HepG2 (cell line): ENCODE results near the gene HYI. TPM values are rescaled to one million over a fixed set of nuclear protein-coding genes. Genes with fewer than 3 reads are reported as not detected.

Experiments used
- BCL6 ChIP-seq: IDR thresholded peaks from 2 replicates; pipeline ENCODE4 v1.6.1; 2016; ENCODE audit warnings: missing genetic modification reagents, missing compliant biosample characterization
- FOXC1 ChIP-seq: sonication (generic); formaldehyde crosslinking; IDR thresholded peaks from 2 replicates; pipeline ENCODE4 v1.8.0; 2022; ENCODE audit warnings: mild to moderate bottlenecking, missing genetic modification reagents, borderline replicate concordance
- IRF1 ChIP-seq: sonication (generic); formaldehyde crosslinking; IDR thresholded peaks from 2 replicates; pipeline ENCODE4 v1.4.0; 2020; ENCODE audit warnings: low read depth, mild to moderate bottlenecking, missing genetic modification reagents
- KMT2A ChIP-seq: sonication (generic); formaldehyde crosslinking; IDR thresholded peaks from 2 replicates; pipeline ENCODE4 v1.4.0; 2020; ENCODE audit warnings: missing genetic modification reagents
- MXD1 ChIP-seq: sonication (generic); formaldehyde crosslinking; IDR thresholded peaks from 2 replicates; pipeline ENCODE4 v1.4.0; 2020; ENCODE audit warnings: mild to moderate bottlenecking, missing genetic modification reagents
- NR3C1 ChIP-seq: sonication (generic); formaldehyde crosslinking; IDR thresholded peaks from 2 replicates; pipeline ENCODE4 v1.4.0; 2020; ENCODE audit warnings: missing genetic modification reagents
- POGZ ChIP-seq: sonication (generic); formaldehyde crosslinking; IDR thresholded peaks from 2 replicates; pipeline ENCODE4 v1.4.0; 2020; ENCODE audit warnings: mild to moderate bottlenecking, missing genetic modification reagents
- PRDM4 ChIP-seq: sonication (generic); formaldehyde crosslinking; IDR thresholded peaks from 2 replicates; pipeline ENCODE4 v1.9.0; 2021; ENCODE audit warnings: missing genetic modification reagents, borderline replicate concordance
- REXO4 ChIP-seq: sonication (generic); formaldehyde crosslinking; IDR thresholded peaks from 2 replicates; pipeline ENCODE4 v1.8.0; 2022; ENCODE audit warnings: missing genetic modification reagents, mild to moderate bottlenecking, borderline replicate concordance
- RNF2 ChIP-seq: fragments of 450-650 bp; conservative IDR thresholded peaks from 2 replicates; pipeline ENCODE4 v1.6.1; 2016; ENCODE audit warnings: low read depth
- SRF ChIP-seq: IDR thresholded peaks from 2 replicates; pipeline ENCODE4 v1.6.1; 2011; ENCODE audit warnings: mild to moderate bottlenecking, low read depth, low read length, moderate library complexity
- ZBTB37 ChIP-seq: sonication (generic); formaldehyde crosslinking; IDR thresholded peaks from 2 replicates; pipeline ENCODE4 v1.4.0; 2020; ENCODE audit warnings: mild to moderate bottlenecking, missing genetic modification reagents
- ZNF124 ChIP-seq: sonication (generic); formaldehyde crosslinking; IDR thresholded peaks from 2 replicates; pipeline ENCODE4 v1.4.0; 2020; ENCODE audit warnings: missing genetic modification reagents
- ZNF318 ChIP-seq: sonication (generic); formaldehyde crosslinking; IDR thresholded peaks from 2 replicates; pipeline ENCODE4 v1.4.0; 2020; ENCODE audit warnings: mild to moderate bottlenecking, missing genetic modification reagents
- ZNF569 ChIP-seq: sonication (generic); formaldehyde crosslinking; IDR thresholded peaks from 2 replicates; pipeline ENCODE4 v1.5.0; 2020; ENCODE audit warnings: mild to moderate bottlenecking, missing genetic modification reagents, moderate library complexity, borderline replicate concordance
- polyA plus RNA-seq, 8 experiments: library from polyadenylated mRNA; depleted of rRNA in 3 of 8; stranded (reverse) in 7 of 8; unstranded in 1 of 8; fragments of >200 nt; fragmentation: Illumina TruSeq in 4 of 8; extraction: Trizol in 4 of 8; gene quantifications; 2 replicates each; pipeline versions ENCODE4 v1.2.1 to v1.2.3, GENCODE V29; 2011 to 2016; ENCODE audit warnings: low read depth in 4 of 8, missing spikeins in 1 of 8, mixed read lengths in 1 of 8; ENCODE audit not compliant: insufficient read depth in 1 of 8
- total RNA-seq, 5 experiments: library from RNA; depleted of rRNA; stranded (reverse); fragments of >200 nt; fragmentation: Illumina TruSeq; extraction: Trizol; gene quantifications; 2 replicates each; pipeline ENCODE4 v1.2.3, GENCODE V29; 2016; ENCODE audit warnings: low read depth in 1 of 5

HYI gene
- total and polyA plus RNA-seq, 2 of the 13 experiments (the other 11 are each of a cell fraction or from before 2014, with no cell fraction given), result not detected

GRCh38 chr1:43465505-43466067 is 11.9 kb upstream of the HYI start (continued):
- no peak for TF ChIP-seq MXD1
- TF ChIP-seq POGZ (CRISPR knock-in tag), result 0 out of 2 replicates have a peak, but pooled peaks have one; percentile 36
- no peak for TF ChIP-seq REXO4 (CRISPR knock-in tag)
- no peak for TF ChIP-seq ZNF318 (CRISPR knock-in tag)
- no peak for TF ChIP-seq FOXC1 (CRISPR knock-in tag)
- no peak for TF ChIP-seq PRDM4 (CRISPR knock-in tag)
- TF ChIP-seq ZNF124 (CRISPR knock-in tag), result no peak
- TF ChIP-seq RNF2, result no peak
- TF ChIP-seq NR3C1 (CRISPR knock-in tag), result no peak
- TF ChIP-seq SRF, result no peak
- TF ChIP-seq BCL6 (CRISPR knock-in tag), result 0 out of 2 replicates have a peak, but pooled peaks have one; percentile 36
- TF ChIP-seq KMT2A (CRISPR knock-in tag), result no peak
- TF ChIP-seq ZBTB37 (CRISPR knock-in tag), result no peak
- no peak for TF ChIP-seq IRF1
- TF ChIP-seq ZNF569 (CRISPR knock-in tag), result no peak
